ENCODE measurements around the gene GNA12. TPM values are rescaled to one million over a fixed set of nuclear protein-coding genes. Genes with fewer than 3 reads are reported as not detected.

The GNA12 gene
- polyA plus RNA-seq, 1 donor (not counting 4 experiments of a cell fraction or from before 2014, with no cell fraction given): 35.5 TPM

DNA sequence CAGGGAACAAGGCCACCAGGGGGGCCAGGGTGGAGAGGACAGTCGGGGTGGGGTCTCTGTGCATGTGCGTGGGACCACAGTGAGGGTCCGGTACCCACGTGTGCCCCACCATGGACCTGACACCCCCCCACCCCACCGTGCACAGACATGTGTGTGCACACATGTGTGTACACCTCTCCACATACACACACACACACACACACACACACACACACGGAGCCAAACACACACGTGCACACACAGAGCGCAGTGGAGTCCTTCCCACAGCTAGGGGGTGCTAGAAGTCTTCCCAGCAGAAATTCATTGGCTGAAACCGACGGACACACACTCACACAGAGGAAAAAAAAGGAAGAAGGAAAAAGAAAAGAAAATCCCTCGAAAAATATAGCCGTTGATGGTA lies 42.8 kb upstream of the GNA12 start:
- TF ChIP-seq, protein P1, sequence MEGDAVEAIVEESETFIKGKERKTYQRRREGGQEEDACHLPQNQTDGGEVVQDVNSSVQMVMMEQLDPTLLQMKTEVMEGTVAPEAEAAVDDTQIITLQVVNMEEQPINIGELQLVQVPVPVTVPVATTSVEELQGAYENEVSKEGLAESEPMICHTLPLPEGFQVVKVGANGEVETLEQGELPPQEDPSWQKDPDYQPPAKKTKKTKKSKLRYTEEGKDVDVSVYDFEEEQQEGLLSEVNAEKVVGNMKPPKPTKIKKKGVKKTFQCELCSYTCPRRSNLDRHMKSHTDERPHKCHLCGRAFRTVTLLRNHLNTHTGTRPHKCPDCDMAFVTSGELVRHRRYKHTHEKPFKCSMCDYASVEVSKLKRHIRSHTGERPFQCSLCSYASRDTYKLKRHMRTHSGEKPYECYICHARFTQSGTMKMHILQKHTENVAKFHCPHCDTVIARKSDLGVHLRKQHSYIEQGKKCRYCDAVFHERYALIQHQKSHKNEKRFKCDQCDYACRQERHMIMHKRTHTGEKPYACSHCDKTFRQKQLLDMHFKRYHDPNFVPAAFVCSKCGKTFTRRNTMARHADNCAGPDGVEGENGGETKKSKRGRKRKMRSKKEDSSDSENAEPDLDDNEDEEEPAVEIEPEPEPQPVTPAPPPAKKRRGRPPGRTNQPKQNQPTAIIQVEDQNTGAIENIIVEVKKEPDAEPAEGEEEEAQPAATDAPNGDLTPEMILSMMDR (optimal IDR thresholded peaks at IDR 0.05 in 1 of 3, IDR thresholded peaks at IDR 0.05 in 1 of 3, conservative IDR thresholded peaks at IDR 0.05 in 1 of 3; ENCODE audit: extremely low read depth in 1 of 3, insufficient read depth in 2 of 3, low read length in 3 of 3): peak; percentile 85 to 94 (median 92)
- no peak for TF ChIP-seq EZH2 (IDR thresholded peaks at IDR 0.05; ENCODE audit: low read length)
- dilution Hi-C loops (cut with MboI; ENCODE audit: extremely low pct_ligation_motif_present, low sequenced_read_pairs): no loop called here
- DNase-seq (ENCODE audit: low read depth, low spot score) (no peak), FAIRE-seq (peak; percentile 26)
- H3K9me3 ChIP-seq (ENCODE audit: control insufficient read depth, low read depth, low read length): no peaks in the 10 kb centered on the region
- no peaks in the 10 kb centered on the region for H3K79me2 ChIP-seq (ENCODE audit: control insufficient read depth, insufficient read depth, low read length)
- no peak overlapping the region for H3K4me2 ChIP-seq (ENCODE audit: control insufficient read depth, extremely low read depth, insufficient read depth, low read depth, low read length)
- no peak overlapping the region for H3K27ac ChIP-seq (ENCODE audit: control insufficient read depth, insufficient read depth, low read length)
- H3K9me1 ChIP-seq (ENCODE audit: control insufficient read depth, extremely low read depth, insufficient read depth, low read length): no peaks in the 10 kb centered on the region
- no peak overlapping the region for H3K9ac ChIP-seq (ENCODE audit: control insufficient read depth, extremely low read depth, insufficient read depth, low read length)
- no peak overlapping the region for H2AFZ ChIP-seq (ENCODE audit: control insufficient read depth, low read length)
- no peaks in the 10 kb centered on the region for H4K20me1 ChIP-seq (ENCODE audit: control insufficient read depth, extremely low read depth, insufficient read depth, low read length)
- H3K27me3 ChIP-seq (ENCODE audit: control insufficient read depth, extremely low read depth, insufficient read depth, low read length): peaks cover 9% of the 10 kb centered on the region
- H3K4me3 ChIP-seq (ENCODE audit: control insufficient read depth in 2 of 3, extremely low read depth in 1 of 3, insufficient read depth in 2 of 3, low read depth in 1 of 3, low read length in 3 of 3): no peak overlapping the region
- peaks cover 4% of the 10 kb centered on the region for H3K4me1 ChIP-seq (ENCODE audit: control insufficient read depth, extremely low read depth, insufficient read depth, low read length)
- no peaks in the 10 kb centered on the region for H3K36me3 ChIP-seq (ENCODE audit: control insufficient read depth in 2 of 2, extremely low read depth in 1 of 2, insufficient read depth in 2 of 2, low read length in 2 of 2)

DNA sequence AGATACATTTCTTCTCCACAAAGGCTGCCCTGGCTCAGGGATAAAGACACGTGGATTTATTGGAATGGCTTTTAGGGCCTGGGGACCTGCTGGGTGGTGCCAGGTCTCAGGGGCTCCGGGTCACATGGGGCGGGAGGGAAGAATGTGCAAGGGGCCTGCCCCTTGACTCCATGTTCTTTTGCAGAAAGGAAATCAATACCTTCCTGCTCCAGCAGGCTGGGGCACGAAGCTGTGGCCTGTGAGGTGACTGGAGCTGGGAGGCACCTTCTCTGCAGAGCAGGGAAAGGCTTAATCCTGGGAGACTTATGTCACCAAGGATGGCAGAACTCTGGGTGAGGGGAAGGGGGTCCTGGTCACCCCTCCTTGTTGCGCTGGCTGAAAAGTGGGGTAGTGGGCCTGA lies 42.3 kb upstream of the GNA12 start:
- FAIRE-seq (no peak), DNase-seq (ENCODE audit: low read depth, low spot score) (no peak)
- peaks cover 4% of the 10 kb centered on the region for H3K4me1 ChIP-seq (ENCODE audit: control insufficient read depth, extremely low read depth, insufficient read depth, low read length)
- H3K4me2 ChIP-seq (ENCODE audit: control insufficient read depth, extremely low read depth, insufficient read depth, low read depth, low read length): no peak overlapping the region
- no peaks in the 10 kb centered on the region for H4K20me1 ChIP-seq (ENCODE audit: control insufficient read depth, extremely low read depth, insufficient read depth, low read length)
- no peaks in the 10 kb centered on the region for H3K36me3 ChIP-seq (ENCODE audit: control insufficient read depth in 2 of 2, extremely low read depth in 1 of 2, insufficient read depth in 2 of 2, low read length in 2 of 2)
- H2AFZ ChIP-seq (ENCODE audit: control insufficient read depth, low read length): no peak overlapping the region
- peaks cover 9% of the 10 kb centered on the region for H3K27me3 ChIP-seq (ENCODE audit: control insufficient read depth, extremely low read depth, insufficient read depth, low read length)
- no peaks in the 10 kb centered on the region for H3K9me3 ChIP-seq (ENCODE audit: control insufficient read depth, low read depth, low read length)
- dilution Hi-C loops (cut with MboI; ENCODE audit: extremely low pct_ligation_motif_present, low sequenced_read_pairs): no loop called here
- H3K4me3 ChIP-seq (ENCODE audit: control insufficient read depth in 2 of 3, extremely low read depth in 1 of 3, insufficient read depth in 2 of 3, low read depth in 1 of 3, low read length in 3 of 3): no peak overlapping the region
- TF ChIP-seq, protein P1 (optimal IDR thresholded peaks at IDR 0.05 in 1 of 3, IDR thresholded peaks at IDR 0.05 in 1 of 3, conservative IDR thresholded peaks at IDR 0.05 in 1 of 3; ENCODE audit: extremely low read depth in 1 of 3, insufficient read depth in 2 of 3, low read length in 3 of 3): peak in 1 of 3 experiments; percentile 12
- TF ChIP-seq EZH2 (IDR thresholded peaks at IDR 0.05; ENCODE audit: low read length): no peak
- no peak overlapping the region for H3K9ac ChIP-seq (ENCODE audit: control insufficient read depth, extremely low read depth, insufficient read depth, low read length)
- H3K79me2 ChIP-seq (ENCODE audit: control insufficient read depth, insufficient read depth, low read length): no peaks in the 10 kb centered on the region
- H3K27ac ChIP-seq (ENCODE audit: control insufficient read depth, insufficient read depth, low read length): no peak overlapping the region
- no peaks in the 10 kb centered on the region for H3K9me1 ChIP-seq (ENCODE audit: control insufficient read depth, extremely low read depth, insufficient read depth, low read length)

All from keratinocyte (primary cell).